Measurements from ENCODE around the gene CLCNKB.

The CLCNKB gene

DNA sequence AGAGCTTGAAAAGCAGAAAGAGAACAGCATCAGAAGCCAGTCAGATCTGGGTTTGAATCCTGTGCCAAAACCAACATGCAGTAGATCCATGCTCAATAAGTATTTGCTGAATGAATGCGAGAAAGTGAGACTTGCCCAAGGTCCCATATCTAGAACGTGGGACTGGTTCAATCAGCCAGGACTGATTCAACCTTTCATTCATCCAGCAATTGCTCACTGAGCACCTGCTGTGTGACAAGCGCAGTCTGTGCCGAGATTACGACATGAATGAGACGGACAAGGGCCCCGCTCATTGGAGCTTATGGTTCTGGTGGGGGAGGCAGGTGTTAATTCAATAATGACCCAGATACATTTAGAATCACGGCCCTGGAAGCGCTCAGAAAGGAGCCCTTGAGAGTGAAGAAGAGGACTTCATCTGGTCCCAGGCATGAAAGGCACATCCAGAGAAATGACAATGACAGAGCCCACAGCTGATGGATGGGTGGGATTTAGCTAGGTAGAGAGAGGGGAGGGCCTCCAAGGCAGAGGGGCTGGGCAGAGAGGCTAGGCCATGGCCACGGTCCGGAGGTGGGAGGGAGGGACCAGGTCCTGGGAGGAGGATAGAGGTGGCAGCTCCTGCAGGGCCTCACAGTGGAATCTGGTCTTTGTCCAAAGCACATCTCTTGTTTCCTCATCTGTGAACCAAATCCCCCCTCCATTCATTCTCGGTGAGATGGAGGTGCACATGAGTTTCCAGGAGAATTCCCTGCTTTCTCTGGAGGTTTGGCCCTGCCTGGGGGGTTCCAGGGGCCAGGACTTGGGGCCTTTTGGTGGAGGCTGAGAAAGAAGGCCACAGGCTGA is 34.0 kb downstream of the CLCNKB start:
- no peak for DNase-seq

DNA sequence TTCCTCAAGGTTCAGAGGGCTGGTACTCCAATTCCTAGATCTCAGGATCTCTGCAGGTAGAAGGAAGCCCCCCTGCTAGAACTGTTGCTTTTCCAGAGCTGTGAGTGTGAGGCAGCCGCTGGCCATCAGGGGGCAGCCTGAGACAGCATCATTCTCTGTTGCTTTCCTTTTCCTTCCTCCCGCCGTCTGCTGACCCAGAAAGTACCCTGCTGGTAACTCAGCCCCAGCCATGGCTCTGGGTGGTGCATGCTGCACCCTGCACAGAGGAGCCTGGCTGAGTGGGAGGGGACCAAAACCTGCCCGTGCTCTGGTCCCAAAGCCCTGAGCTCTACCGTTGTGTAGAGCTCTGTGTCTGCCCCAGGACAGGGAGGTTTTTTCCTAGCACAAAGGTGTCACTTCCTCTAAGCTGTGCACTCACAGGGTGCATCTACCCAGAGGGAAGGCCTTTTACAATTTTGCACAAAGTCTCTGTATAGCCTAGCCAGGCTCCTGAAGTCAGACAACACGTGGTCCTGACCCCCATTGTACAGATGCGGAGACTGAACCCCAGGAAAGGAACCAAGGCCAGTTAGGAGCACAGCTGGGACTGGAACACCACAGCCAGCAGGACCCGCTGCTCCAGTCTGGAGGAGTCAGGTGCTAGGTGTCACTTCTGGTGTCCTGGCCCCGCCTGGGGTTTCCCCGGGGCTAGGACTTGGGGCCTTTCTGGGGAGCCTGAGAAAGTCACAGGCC is 35.5 kb downstream of the CLCNKB start:
- peak; percentile 4 for DNase-seq

DNA sequence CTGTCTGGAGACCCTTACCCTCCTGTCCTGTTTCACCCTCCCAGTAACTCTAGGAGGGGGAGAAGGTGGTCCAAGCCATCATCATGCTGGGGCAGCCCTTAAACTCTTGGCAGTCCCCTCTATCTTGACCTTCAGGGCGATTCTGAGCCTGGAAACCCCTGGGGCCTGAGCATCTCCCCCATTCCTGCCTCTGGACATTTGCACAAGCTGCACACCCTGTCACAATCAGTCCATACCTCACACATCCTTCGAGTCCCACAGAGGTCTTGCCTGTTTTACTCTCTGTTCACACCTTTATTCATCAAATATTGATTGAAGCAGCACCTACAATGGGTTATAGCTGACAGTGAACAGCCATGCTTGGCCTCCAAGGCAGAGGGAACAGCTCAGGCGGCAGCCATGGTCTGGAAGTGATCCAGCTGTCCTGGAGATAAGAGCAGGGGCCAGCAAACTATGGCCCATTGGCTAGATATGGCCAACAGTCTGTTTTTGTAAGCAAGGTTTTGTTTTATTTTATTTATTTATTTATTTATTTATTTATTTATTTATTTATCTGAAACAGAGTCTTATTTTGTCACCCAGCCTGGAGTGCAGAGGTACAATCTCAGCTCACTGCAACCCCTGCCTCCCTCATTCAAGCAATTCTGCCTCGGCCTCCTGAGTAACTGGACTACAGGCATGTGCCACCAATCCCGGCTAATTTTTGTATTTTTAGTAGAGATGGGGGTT is 37.0 kb downstream of the CLCNKB start:
- DNase-seq = no peak

- DNase-seq = no peak
Measured at GRCh38 chr1:16081636-16082035, 38.1 kb downstream of the CLCNKB start.

GRCh38 chr1:16082283-16083038 is 38.9 kb downstream of the CLCNKB start:
- no peak for DNase-seq

DNA sequence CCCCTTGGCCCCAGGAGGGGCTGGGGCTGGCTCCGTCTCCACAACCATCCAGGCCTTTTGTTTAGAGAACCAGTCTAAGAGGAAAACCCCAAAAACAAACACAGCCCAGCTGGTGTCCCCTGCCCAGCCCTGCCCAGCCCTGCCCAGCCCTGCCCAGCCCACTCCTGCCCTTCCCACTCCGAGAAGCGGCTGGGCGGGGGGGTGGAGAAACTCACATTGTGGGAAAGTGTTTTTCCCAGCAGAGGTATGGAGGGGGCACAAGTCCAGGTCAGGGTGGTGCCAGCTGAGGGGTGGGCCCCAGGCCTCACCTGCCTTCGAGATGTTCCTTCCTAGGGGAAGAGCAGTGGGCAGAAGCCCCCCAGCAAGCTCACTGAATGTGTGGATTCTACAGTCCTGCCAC is 39.9 kb downstream of the CLCNKB start:
- DNase-seq = no peak

- DNase-seq = no peak
Measured at GRCh38 chr1:16085522-16085921, 41.9 kb downstream of the CLCNKB start.

DNA sequence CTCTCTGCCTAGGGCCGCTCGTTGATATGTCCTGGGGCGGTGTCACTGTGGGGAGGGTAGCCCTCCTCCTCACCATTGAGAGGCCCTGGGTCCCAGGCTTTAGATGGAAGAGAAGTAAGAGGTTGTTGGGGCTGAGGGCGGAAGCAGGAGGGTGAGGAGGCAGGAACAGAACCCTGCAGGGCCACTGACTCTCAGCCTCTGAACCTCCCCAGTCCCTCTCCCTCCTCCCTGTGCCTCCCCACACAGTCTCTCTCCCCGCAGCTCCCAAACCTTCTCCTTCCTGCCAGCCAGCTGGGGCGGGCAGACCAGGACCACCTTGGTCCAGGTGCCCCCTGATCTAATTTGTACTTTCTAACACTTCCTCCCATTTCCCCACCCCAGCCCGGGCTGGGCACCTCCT is 44.2 kb downstream of the CLCNKB start:
- DNase-seq = no peak

DNA sequence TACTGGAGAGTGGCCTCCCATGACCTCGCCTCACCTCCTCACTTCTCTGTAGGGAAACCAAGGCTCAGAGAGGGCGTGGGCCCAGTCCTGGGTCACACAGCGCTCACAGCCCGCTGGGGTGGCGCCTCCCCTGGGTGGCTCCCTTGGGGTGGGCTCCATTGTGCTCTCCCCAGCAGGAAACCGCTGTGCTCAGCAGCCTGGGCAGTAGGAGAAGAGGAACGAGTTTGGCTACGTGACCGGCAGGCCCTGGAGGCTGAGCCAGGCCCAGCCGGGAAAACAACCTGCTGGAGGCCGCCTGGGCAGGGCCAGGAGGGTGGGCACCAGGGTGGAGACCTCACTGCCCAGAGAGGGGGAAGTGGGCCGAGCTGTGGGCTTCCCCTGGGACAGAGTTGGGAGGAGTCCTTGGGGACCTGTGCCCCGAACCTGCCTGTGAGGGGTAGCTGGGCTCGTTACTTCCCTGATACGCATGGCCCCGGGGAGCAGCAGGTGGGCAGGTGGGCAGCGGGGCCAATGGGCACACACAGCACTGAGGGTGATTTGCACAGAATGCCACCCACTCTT is 44.8 kb downstream of the CLCNKB start:
- DNase-seq = no peak

- no peak for DNase-seq
Measured at GRCh38 chr1:16088996-16089395, 45.4 kb downstream of the CLCNKB start.

- DNase-seq = no peak
Measured at GRCh38 chr1:16090076-16090826, 46.7 kb downstream of the CLCNKB start.

DNA sequence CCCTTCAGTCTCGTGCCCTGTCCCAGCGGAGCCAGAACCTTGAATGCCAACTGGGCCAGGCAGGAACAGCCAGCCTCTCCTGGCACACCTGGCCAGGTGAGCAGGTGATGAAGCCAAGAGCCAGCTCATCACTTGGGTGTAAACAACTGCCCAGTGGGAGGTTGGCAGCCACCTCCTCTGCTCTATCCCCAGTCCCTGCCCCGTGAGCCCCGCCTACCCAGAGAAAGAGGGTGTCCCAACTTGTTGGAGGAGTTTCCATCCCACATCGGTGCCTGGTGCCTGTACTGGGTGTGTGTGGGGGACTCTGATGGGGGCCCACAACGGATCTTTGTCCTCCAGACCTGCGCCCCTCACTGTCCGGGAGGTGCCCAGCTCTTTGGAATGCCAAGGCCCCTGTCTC is 47.7 kb downstream of the CLCNKB start:
- no peak for DNase-seq

DNA sequence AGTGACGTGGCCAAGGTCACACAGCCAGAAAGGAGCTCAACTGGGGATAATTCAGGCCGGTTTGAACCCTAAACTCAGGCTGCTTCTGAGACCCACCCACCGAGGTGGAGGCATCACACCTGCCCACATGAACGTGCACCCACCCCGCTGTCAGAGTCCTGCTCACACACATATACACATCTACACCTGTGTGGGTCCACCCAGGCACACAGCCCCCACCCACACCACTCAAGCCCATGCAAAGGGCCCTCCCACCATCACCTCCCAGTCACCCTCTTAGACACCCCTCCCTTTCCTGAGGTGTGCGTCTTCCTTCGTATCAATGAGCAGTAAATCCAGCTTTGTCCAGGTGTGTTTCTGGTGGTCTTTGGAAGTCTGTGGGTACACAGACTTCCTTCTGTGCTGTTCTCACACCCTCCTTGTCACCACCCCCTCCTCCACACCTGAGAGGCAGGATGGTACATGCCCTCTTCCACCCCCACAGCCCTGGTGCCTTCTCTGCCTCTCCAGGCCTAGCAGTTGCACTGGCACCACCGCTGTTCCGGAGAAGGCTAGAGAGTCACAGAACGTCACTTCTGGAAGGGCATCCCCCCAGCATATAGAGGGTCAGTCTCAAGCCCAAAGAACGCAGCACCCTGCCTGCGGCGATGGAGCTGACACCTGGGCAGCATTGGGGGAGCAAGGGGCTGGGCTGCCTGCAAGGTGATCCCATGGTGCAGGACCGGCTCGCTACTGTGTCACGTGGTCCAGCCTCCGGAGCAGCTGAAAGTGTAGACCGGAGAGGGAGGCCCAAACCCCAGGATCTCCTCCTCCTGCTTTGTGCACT is 48.7 kb downstream of the CLCNKB start:
- no peak for DNase-seq

GRCh38 chr1:16092923-16093511 is 49.4 kb downstream of the CLCNKB start:
- DNase-seq = no peak

GRCh38 chr1:16093611-16094010 is 50.0 kb downstream of the CLCNKB start:
- DNase-seq = no peak

GRCh38 chr1:16094453-16095158 is 51.0 kb downstream of the CLCNKB start:
- DNase-seq = no peak

DNA sequence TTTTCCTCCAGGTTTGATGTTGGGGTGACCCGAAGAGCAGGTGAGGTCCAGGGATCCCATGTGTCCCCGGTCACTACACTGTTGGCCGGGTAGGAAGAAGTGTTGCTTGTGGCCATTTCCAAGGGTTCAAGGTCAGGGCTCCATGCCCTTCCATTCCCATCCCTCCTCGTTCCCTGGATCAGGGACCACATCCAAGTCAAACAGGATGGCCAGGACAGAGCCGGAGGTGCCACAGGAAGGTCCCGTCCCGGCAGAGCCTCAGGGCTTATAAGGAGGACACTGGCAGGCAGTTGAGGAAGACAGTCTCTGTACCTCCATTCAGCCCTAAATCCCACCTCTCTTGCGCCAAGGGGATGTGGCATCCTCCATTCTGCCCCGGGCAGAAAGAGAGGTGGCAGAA is 51.9 kb downstream of the CLCNKB start:
- DNase-seq = no peak

DNA sequence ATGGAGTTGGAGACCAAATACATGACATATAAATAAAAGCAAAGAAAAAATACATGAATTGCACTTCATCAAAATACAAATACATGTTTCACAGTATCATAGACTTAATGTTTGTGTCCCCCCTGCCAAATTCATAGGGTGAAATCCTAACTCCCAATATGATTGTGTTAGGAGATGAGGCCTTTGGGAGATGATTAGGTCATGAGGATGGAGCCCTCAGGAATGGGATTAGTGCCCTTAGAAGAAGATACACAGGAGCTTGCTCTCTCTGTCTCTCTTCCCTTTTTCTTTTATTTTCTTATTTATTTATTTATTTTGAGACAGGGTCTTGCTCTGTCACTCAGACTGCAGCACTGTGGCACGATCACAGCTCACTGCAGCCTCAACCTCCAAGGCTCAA is 55.8 kb downstream of the CLCNKB start:
- no peak for DNase-seq

- DNase-seq = no peak
Measured at GRCh38 chr1:16101623-16102022, 58.0 kb downstream of the CLCNKB start.
